ENCODE results near the gene CLCNKA. TPM values are rescaled to one million over a fixed set of nuclear protein-coding genes. Genes with fewer than 3 reads are reported as not detected.

Gene CLCNKA
- total and polyA plus RNA-seq, 2 of the 8 experiments (the other 6 are each of a cell fraction or from before 2014, with no cell fraction given), result 0.95 to 2.0 TPM

DNA sequence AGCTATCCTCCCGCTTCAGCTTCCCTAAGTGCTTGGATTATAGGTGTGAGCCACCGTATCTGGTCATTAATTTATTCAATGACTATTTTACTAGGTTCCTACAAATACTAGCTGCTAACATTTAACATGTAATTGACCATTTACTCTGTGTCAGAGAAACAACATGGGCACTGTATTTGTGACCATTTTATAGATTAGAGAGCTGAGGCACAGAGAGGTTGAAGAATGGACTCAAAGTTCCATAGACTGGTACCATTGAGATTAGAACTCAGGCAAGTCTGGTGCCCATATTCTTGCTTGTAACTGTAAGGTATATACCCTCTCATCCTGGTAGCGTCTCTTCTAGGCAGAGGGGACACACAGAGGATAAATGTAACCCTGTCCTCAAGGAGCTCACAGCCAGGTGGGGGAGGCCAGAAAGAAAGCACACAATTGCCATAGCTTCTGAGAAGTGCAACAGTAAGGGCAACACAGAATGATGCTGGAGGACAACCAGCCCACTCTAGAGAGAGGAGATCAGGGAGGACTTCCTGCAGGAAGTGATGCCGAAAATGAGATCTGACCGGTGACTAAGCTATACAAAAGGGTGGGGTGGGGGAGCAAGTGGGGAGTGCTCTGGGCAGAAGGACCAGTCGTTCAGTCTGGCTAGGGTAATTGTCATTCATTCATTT lies 14.0 kb upstream of the CLCNKA start:
- H4K8ac ChIP-seq (ENCODE audit: extremely low read depth, insufficient read depth, low read length), result no peak overlapping the region
- H3K27me3 ChIP-seq (replicated peaks in 1 of 4; ENCODE audit: control insufficient read depth in 3 of 4, extremely low read depth in 1 of 4, insufficient read depth in 3 of 4, low read length in 3 of 4), result no peaks in the 10 kb centered on the region; a peak in 1 of 7 replicates
- no peak overlapping the region for H2BK120ac ChIP-seq (replicated peaks; ENCODE audit: low read depth, low read length)
- no peak overlapping the region for H2BK12ac ChIP-seq (ENCODE audit: low read depth, low read length)
- no peak overlapping the region for H3K18ac ChIP-seq (ENCODE audit: extremely low read depth, low read length)
- H3K27ac ChIP-seq (ENCODE audit: low read depth, low read length), result no peak overlapping the region
- no peak overlapping the region for H3K9ac ChIP-seq (replicated peaks in 1 of 4; ENCODE audit: extremely low read depth in 1 of 4, low read depth in 3 of 4, low read length in 3 of 4)
- TF ChIP-seq POLR2A (IDR thresholded peaks at IDR 0.05; ENCODE audit: control extremely low read depth in 1 of 2, low read depth in 2 of 2, low read length in 2 of 2) (no peak), HDAC2 (IDR thresholded peaks at IDR 0.05; ENCODE audit: borderline replicate concordance in 1 of 2, low read depth in 2 of 2, low read length in 2 of 2) (no peak), BCL11A (IDR thresholded peaks at IDR 0.05; ENCODE audit: low read depth in 2 of 2, low read length in 2 of 2) (no peak), KDM1A (IDR thresholded peaks at IDR 0.05; ENCODE audit: borderline replicate concordance, low read length) (no peak), KDM5A (IDR thresholded peaks at IDR 0.05; ENCODE audit: low read length) (no peak), SRF (IDR thresholded peaks at IDR 0.05; ENCODE audit: low read depth, low read length) (no peak), TAF7 (optimal IDR thresholded peaks at IDR 0.05; ENCODE audit: borderline replicate concordance, low read depth, low read length) (no peak), GTF2F1 (IDR thresholded peaks at IDR 0.05; ENCODE audit: borderline replicate concordance, low read depth, low read length) (no peak)
- TF ChIP-seq, protein P1, sequence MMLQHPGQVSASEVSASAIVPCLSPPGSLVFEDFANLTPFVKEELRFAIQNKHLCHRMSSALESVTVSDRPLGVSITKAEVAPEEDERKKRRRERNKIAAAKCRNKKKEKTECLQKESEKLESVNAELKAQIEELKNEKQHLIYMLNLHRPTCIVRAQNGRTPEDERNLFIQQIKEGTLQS (IDR thresholded peaks at IDR 0.05; ENCODE audit: insufficient read depth, low read depth, low read length), result no peak
- FAIRE-seq, result no peak
- DNase-seq (ENCODE audit: low read depth in 1 of 2, low spot score in 2 of 2), result no peak
- POLR2A ChIA-PET (ENCODE audit: partially characterized antibody), result no interaction called here
- H4K5ac ChIP-seq (ENCODE audit: insufficient read length, low read depth, low read length), result no peak overlapping the region
- no peak overlapping the region for H3K23ac ChIP-seq (ENCODE audit: insufficient read length)
- H3K56ac ChIP-seq (replicated peaks; ENCODE audit: insufficient read length, low read depth, low read length), result no peak overlapping the region
- no peak overlapping the region for H3K4ac ChIP-seq (replicated peaks; ENCODE audit: insufficient read length, low read depth, low read length)
- no peak overlapping the region for H4K91ac ChIP-seq (replicated peaks; ENCODE audit: insufficient read length, low read length)
- no peaks in the 10 kb centered on the region; the same call in 1 of the 2 replicates for H3K23me2 ChIP-seq (ENCODE audit: low read depth, low read length)
- H3K36me3 ChIP-seq (ENCODE audit: control insufficient read depth in 2 of 4, insufficient read depth in 4 of 4, low read length in 3 of 4), result no peaks in the 10 kb centered on the region
- H3K4me3 ChIP-seq (ENCODE audit: extremely low read depth in 1 of 4, insufficient read depth in 2 of 4, low read depth in 3 of 4, low read length in 4 of 4), result no peak overlapping the region
- WGBS, 2 experiments (ENCODE audit: extremely low coverage in 1 of 2, insufficient coverage in 1 of 2, insufficient read length in 1 of 2, insufficient replicate concordance in 2 of 2, low coverage in 1 of 2, low lambda C conversion rate in 2 of 2, missing lambda C conversion rate in 1 of 2), result 84% methylated on average over 6 of the region's 6 CpGs; no CpG with 5 or more reads in 1 of the 2 experiments
- H3K9me3 ChIP-seq (ENCODE audit: insufficient read depth in 2 of 2, low read depth in 1 of 2, low read length in 1 of 2), result no peaks in the 10 kb centered on the region
- H3K14ac ChIP-seq (ENCODE audit: insufficient read length), result no peak overlapping the region
- no peak overlapping the region for H3K4me2 ChIP-seq (ENCODE audit: insufficient read depth in 1 of 2, low read depth in 2 of 2, low read length in 2 of 2)
- H3K79me1 ChIP-seq (ENCODE audit: low read depth, low read length), result no peaks in the 10 kb centered on the region
- no peak overlapping the region for H2BK20ac ChIP-seq (ENCODE audit: low read length)
- no peak overlapping the region for H2BK5ac ChIP-seq (ENCODE audit: low read depth, low read length)
- H3K79me2 ChIP-seq (ENCODE audit: control insufficient read depth in 1 of 2, insufficient read depth in 2 of 2, low read length in 2 of 2), result no peaks in the 10 kb centered on the region
- H2AK5ac ChIP-seq (ENCODE audit: low read depth, low read length), result no peak overlapping the region
- no peak overlapping the region for H2AFZ ChIP-seq (ENCODE audit: low read length)
- no peaks in the 10 kb centered on the region for H4K20me1 ChIP-seq (replicated peaks in 1 of 2; ENCODE audit: control insufficient read depth in 1 of 2, insufficient read depth in 2 of 2, low read length in 2 of 2)
- CTCF ChIA-PET (ENCODE audit: partially characterized antibody), result interaction anchor here (0.6 to 8.9 kb wide), 28 partner anchors 10 to 357 kb away, joined by 3 to 74 read pairs (median 4); partner anchors contain the start of genes CLCNKA, CLCNKB and HSPB7
- H3K4me1 ChIP-seq (replicated peaks in 1 of 4; ENCODE audit: control insufficient read depth in 3 of 4, insufficient read depth in 4 of 4, low read length in 3 of 4), result peaks cover 0 to 12% (median 6%) of the 10 kb centered on the region in 4 experiments; a peak in 5 of 7 replicates
- H2BK15ac ChIP-seq (ENCODE audit: low read length), result no peak overlapping the region; the same call in 1 of the 2 replicates
